Natural killer cell (primary cell): ENCODE data around the gene KEAP1. TPM values are rescaled to one million over a fixed set of nuclear protein-coding genes. Genes with fewer than 3 reads are reported as not detected.

Experiments used
- ATAC-seq, 3 donors: fragments of 150-1000 bp in 2 of 3; fragments of 200-7000 bp in 1 of 3; cut with Tn5 transposase; 1 replicate in 1 of 3; 2 replicates in 2 of 3; pipeline ENCODE4 v1.10.0; 2021; ENCODE audit warnings: mild to moderate bottlenecking in 2 of 3, moderate library complexity in 2 of 3
- DNase-seq, 2 donors: peaks; one replicate each; pipeline versions ENCODE4 v3.0.0 to v3.0.0-alpha.2; 2013 to 2021; ENCODE audit warnings: mixed read lengths in 1 of 2
- H3K27ac ChIP-seq: one replicate; pipeline ENCODE4 v1.5.1; 2013; ENCODE audit warnings: mild to moderate bottlenecking, low read length
- H3K27me3 ChIP-seq: one replicate; pipeline ENCODE4 v1.6.1; 2013; ENCODE audit warnings: low read length; ENCODE audit not compliant: control insufficient read depth, insufficient read depth
- H3K36me3 ChIP-seq: one replicate; pipeline ENCODE4 v1.6.1; 2013; ENCODE audit warnings: low read length; ENCODE audit not compliant: control insufficient read depth, insufficient read depth
- H3K4me1 ChIP-seq: one replicate; pipeline ENCODE4 v1.6.1; 2013; ENCODE audit warnings: low read length; ENCODE audit not compliant: control insufficient read depth, insufficient read depth
- H3K4me3 ChIP-seq: one replicate; pipeline ENCODE4 v1.5.1; 2013; ENCODE audit warnings: low read length
- H3K9me3 ChIP-seq: one replicate; pipeline ENCODE4 v1.6.1; 2013; ENCODE audit warnings: low read length; ENCODE audit not compliant: control insufficient read depth, insufficient read depth
- H3K27ac Mint-ChIP-seq, 2 donors: one replicate each; pipeline ENCODE4 v1.8.0; 2022; ENCODE audit warnings: mild to moderate bottlenecking in 2 of 2, mixed read lengths in 2 of 2, moderate library complexity in 1 of 2
- H3K27me3 Mint-ChIP-seq, 2 donors: one replicate each; pipeline ENCODE4 v1.8.0; 2022; ENCODE audit warnings: low read depth in 2 of 2, mixed read lengths in 2 of 2
- H3K36me3 Mint-ChIP-seq: one replicate; pipeline ENCODE4 v1.8.0; 2022; ENCODE audit warnings: mixed read lengths
- H3K4me1 Mint-ChIP-seq, 2 donors: one replicate each; pipeline ENCODE4 v1.8.0; 2022; ENCODE audit warnings: mixed read lengths in 2 of 2
- H3K4me3 Mint-ChIP-seq: one replicate; pipeline ENCODE4 v1.8.0; 2022; ENCODE audit warnings: mild to moderate bottlenecking, moderate library complexity, mixed read lengths
- H3K9me3 Mint-ChIP-seq, 2 donors: one replicate each; pipeline ENCODE4 v1.8.0; 2022; ENCODE audit warnings: mixed read lengths in 2 of 2
- WGBS: methylation state at CpG from one replicate; pipeline ENCODE4 v1.1.7; 2013; ENCODE audit warnings: missing lambda C conversion rate; ENCODE audit not compliant: insufficient coverage; 5-methylcytosine and 5-hydroxymethylcytosine counted together
- intact Hi-C: fragments of 100-400 bp; cut with micrococcal nuclease; formaldehyde crosslinking; loops from one replicate; pipeline ENCODE4 v1.14.2; 2022
- total RNA-seq, 4 donors: library from RNA; stranded (reverse); fragments of 120-200 nt in 1 of 4; gene quantifications; one replicate each; pipeline versions ENCODE4 v1.2.3 to v1.2.4, GENCODE V29; 2013 to 2022
- TF ChIP-seq, protein P1 (sequence below): fragments of 200-600 bp; IDR thresholded peaks from one replicate; pipeline ENCODE4 v1.8.0; 2022; ENCODE audit warnings: antibody characterized with exemption

The KEAP1 gene
- total RNA-seq, 3 donors from 2014 or later (not counting 1 experiment from before 2014, with no cell fraction given) = 28.1 to 39.4 (median 34.6) TPM

DNA sequence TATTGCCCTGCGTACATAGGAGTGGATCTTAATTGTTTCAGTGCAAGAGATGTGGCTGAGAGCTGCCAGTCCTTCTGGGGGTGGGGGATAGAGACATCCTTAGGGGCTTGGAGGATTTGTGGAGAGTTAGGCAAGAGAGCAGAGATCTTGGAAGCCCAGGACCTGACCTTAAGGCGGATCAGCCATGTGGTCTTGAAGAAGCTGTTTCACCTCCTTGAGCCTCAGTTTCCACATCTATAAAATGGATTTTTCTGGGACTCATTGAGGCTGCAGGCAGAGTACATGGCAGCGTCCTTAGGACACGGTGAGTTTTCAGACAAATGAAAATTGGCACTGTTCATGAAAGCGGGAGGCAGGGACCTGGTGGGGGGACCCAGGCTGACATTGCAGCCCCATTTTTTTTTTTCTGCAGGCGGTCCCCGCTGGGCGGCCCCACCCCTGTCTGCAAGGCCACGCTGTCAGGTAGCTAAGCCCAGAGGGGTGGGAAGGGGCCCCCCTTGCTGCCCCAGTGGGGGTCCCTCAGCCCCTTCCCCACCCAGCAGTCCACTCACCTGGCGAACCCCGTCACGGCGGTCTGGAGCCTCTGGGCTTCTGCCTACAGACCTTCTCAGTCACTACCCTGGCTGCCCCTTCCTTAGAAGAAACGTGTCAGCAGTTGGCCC is 52.8 kb downstream of the KEAP1 start:
- ATAC-seq (no peak), DNase-seq (no peak)
- H3K4me3 Mint-ChIP-seq = no peak overlapping the region
- H3K27me3 Mint-ChIP-seq = no peaks in the 10 kb centered on the region
- WGBS = 89% methylated on average over 14 of the region's 14 CpGs
- TF ChIP-seq, protein P1, sequence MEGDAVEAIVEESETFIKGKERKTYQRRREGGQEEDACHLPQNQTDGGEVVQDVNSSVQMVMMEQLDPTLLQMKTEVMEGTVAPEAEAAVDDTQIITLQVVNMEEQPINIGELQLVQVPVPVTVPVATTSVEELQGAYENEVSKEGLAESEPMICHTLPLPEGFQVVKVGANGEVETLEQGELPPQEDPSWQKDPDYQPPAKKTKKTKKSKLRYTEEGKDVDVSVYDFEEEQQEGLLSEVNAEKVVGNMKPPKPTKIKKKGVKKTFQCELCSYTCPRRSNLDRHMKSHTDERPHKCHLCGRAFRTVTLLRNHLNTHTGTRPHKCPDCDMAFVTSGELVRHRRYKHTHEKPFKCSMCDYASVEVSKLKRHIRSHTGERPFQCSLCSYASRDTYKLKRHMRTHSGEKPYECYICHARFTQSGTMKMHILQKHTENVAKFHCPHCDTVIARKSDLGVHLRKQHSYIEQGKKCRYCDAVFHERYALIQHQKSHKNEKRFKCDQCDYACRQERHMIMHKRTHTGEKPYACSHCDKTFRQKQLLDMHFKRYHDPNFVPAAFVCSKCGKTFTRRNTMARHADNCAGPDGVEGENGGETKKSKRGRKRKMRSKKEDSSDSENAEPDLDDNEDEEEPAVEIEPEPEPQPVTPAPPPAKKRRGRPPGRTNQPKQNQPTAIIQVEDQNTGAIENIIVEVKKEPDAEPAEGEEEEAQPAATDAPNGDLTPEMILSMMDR = no peak
- no peaks in the 10 kb centered on the region for H3K27me3 ChIP-seq
- no peak overlapping the region for H3K4me3 ChIP-seq
- no peak overlapping the region for H3K27ac ChIP-seq
- H3K27ac Mint-ChIP-seq = no peak overlapping the region
- no peaks in the 10 kb centered on the region for H3K9me3 ChIP-seq
- H3K36me3 ChIP-seq = peaks cover 28% of the 10 kb centered on the region
- H3K4me1 Mint-ChIP-seq = peaks cover 9 to 19% of the 10 kb centered on the region in 2 donors
- peaks cover 4% of the 10 kb centered on the region for H3K36me3 Mint-ChIP-seq
- no peaks in the 10 kb centered on the region for H3K9me3 Mint-ChIP-seq
- H3K4me1 ChIP-seq = no peaks in the 10 kb centered on the region
- intact Hi-C loops = no loop called here

DNA sequence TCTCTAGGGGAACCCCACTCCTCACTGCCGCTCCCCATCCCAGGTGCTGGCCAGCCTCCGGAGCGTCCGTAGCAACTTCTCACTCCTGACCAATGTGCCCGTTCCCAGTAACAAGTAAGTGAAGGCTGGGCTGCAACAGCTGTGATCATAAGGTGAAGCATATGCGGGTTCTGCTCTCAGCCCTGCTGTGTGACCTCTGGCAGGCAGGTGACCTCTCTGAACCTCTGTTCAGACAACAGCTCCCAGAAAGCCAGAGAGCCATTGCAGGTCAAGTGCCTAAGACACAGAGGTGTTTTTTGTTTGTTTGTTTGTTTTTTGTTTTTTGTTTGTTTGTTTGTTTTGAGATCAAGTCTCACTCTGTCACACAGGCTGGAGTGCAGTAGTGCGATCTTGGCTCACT is 54.1 kb downstream of the KEAP1 start:
- intact Hi-C loops = no loop called here
- H3K27ac ChIP-seq = no peak overlapping the region
- H3K4me1 ChIP-seq = no peaks in the 10 kb centered on the region
- no peak overlapping the region for H3K4me3 Mint-ChIP-seq
- peaks cover 4% of the 10 kb centered on the region for H3K36me3 Mint-ChIP-seq
- peaks cover 9 to 19% of the 10 kb centered on the region in 2 donors for H3K4me1 Mint-ChIP-seq
- 92% methylated on average over 7 of the region's 7 CpGs for WGBS
- H3K36me3 ChIP-seq = peaks cover 25% of the 10 kb centered on the region
- TF ChIP-seq, protein P1 = no peak
- H3K9me3 Mint-ChIP-seq = no peaks in the 10 kb centered on the region
- no peaks in the 10 kb centered on the region for H3K27me3 ChIP-seq
- DNase-seq (no peak), ATAC-seq (no peak)
- no peak overlapping the region for H3K4me3 ChIP-seq
- H3K9me3 ChIP-seq = no peaks in the 10 kb centered on the region
- no peaks in the 10 kb centered on the region for H3K27me3 Mint-ChIP-seq
- peak overlapping the region in 1 of 2 donors; percentile 11 for H3K27ac Mint-ChIP-seq

DNA sequence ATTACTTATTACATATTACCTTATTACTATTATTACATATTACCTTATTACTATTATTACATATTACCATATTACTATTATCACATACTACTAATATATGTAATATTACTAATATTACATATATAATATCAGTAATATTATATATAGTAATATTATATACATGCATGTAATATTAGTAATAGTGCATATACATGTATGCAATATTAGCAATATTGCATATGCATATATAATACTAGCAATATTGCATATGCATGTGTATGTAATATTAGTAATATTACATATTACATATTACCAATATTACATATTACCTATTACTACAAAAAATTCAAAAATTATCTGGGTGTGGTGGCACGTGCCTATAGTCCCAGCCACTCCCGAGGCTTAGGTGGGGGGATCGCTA is 60.5 kb downstream of the KEAP1 start:
- intact Hi-C loops = no loop called here
- 97% methylated on average over 3 of the region's 3 CpGs for WGBS
- no peaks in the 10 kb centered on the region for H3K27me3 ChIP-seq
- Mint-ChIP-seq H3K36me3 (no peaks in the 10 kb centered on the region), H3K4me1 (peaks cover 0 to 6% of the 10 kb centered on the region in 2 donors), H3K4me3 (no peak overlapping the region), H3K27ac (no peak overlapping the region), H3K9me3 (no peaks in the 10 kb centered on the region), H3K27me3 (no peaks in the 10 kb centered on the region)
- no peak overlapping the region for H3K4me3 ChIP-seq
- DNase-seq (no peak), ATAC-seq (no peak)
- no peak overlapping the region for H3K27ac ChIP-seq
- H3K9me3 ChIP-seq = no peaks in the 10 kb centered on the region
- TF ChIP-seq, protein P1 = no peak
- H3K36me3 ChIP-seq = peaks cover 5% of the 10 kb centered on the region
- H3K4me1 ChIP-seq = no peaks in the 10 kb centered on the region

DNA sequence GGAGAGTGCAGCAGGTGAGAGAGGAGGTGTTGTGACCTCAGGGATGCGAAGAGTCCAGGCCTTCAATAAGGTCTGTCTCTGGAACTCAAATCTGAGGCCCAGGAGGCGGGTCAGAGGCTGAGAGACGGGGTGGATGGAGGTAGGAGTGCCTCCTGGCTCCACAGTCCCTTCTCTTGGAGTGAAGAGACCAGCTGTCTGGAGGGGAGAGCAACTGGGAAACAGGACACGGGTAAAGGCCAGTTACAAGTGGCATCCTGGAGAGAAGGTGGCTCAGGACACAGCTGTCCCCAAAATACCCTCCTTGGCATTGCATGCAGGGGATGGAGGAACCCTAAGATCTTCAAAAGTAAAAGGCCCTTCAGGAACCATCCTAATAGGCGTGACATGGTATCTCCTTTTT is 63.6 kb downstream of the KEAP1 start:
- H3K4me1 Mint-ChIP-seq = peaks cover 0 to 4% of the 10 kb centered on the region in 2 donors
- no peaks in the 10 kb centered on the region for H3K9me3 Mint-ChIP-seq
- no peaks in the 10 kb centered on the region for H3K36me3 Mint-ChIP-seq
- Histone ChIP-seq H3K36me3 (peaks cover 2% of the 10 kb centered on the region), H3K4me1 (no peaks in the 10 kb centered on the region), H3K4me3 (no peak overlapping the region), H3K9me3 (no peaks in the 10 kb centered on the region), H3K27ac (no peak overlapping the region), H3K27me3 (no peaks in the 10 kb centered on the region)
- H3K27ac Mint-ChIP-seq = no peak overlapping the region
- H3K27me3 Mint-ChIP-seq = no peaks in the 10 kb centered on the region
- H3K4me3 Mint-ChIP-seq = no peak overlapping the region
- TF ChIP-seq, protein P1 = no peak
- WGBS = 94% methylated on average over 5 of the region's 5 CpGs
- no peak for ATAC-seq
- no peak for DNase-seq
- intact Hi-C loops = loop anchor here (5.0 to 10.0 kb wide), 2 partner anchors 55 to 167 kb away; partner anchors contain the start of genes ICAM1 and TYK2
